GM12878 (cell line): Measurements from ENCODE around the gene HDAC8. TPM values are rescaled to one million over a fixed set of nuclear protein-coding genes. Genes with fewer than 3 reads are reported as not detected.

Experiments
- BMI1 ChIP-seq: fragments of 450-650 bp; IDR thresholded peaks from 2 replicates; pipeline ENCODE4 v1.6.1; 2016; ENCODE audit warnings: mild to moderate bottlenecking, moderate library complexity, borderline replicate concordance
- FOS ChIP-seq: IDR thresholded peaks from 3 replicates; pipeline ENCODE4 v1.6.1; 2011; ENCODE audit warnings: borderline replicate concordance; ENCODE audit not compliant: insufficient read length; ENCODE audit errors: extremely low read depth
- FOXK2 ChIP-seq: fragments of 450-650 bp; IDR thresholded peaks from 2 replicates; pipeline ENCODE4 v1.6.1; 2017; ENCODE audit warnings: mild to moderate bottlenecking, moderate library complexity
- KAT2A ChIP-seq: conservative IDR thresholded peaks from 2 replicates; pipeline ENCODE4 v1.6.1; 2011; ENCODE audit warnings: low read depth, low read length; ENCODE audit not compliant: control insufficient read depth
- SKIL ChIP-seq: fragments of 450-650 bp; IDR thresholded peaks from 2 replicates; pipeline ENCODE4 v1.6.1; 2017; ENCODE audit warnings: mild to moderate bottlenecking, low read depth, inconsistent platforms; ENCODE audit not compliant: poor library complexity, severe bottlenecking
- SMARCA5 ChIP-seq: fragments of 450-650 bp; IDR thresholded peaks from 2 replicates; pipeline ENCODE4 v1.6.1; 2017; ENCODE audit warnings: mild to moderate bottlenecking
- ZBTB40 ChIP-seq: fragments of 450-650 bp; IDR thresholded peaks from 2 replicates; pipeline ENCODE4 v1.6.1; 2016; ENCODE audit warnings: mild to moderate bottlenecking, moderate library complexity, borderline replicate concordance
- polyA plus RNA-seq, 11 experiments: library from polyadenylated mRNA; depleted of rRNA in 4 of 11; unstranded in 6 of 11; stranded (reverse) in 5 of 11; fragments of >200 nt; fragmentation: Nextera tagmentation in 4 of 11; fragmentation: Illumina TruSeq in 1 of 11; extraction: Ambion mirVana in 4 of 11; extraction: Trizol in 1 of 11; gene quantifications; 1 replicate in 1 of 11; 2 replicates in 10 of 11; pipeline versions ENCODE4 v1.2.1 to v1.2.3, GENCODE V29; 2011 to 2016; ENCODE audit warnings: inconsistent platforms in 2 of 11, missing spikeins in 2 of 11, low read depth in 1 of 11
- total RNA-seq, 4 experiments: library from RNA; depleted of rRNA in 3 of 4; stranded (reverse); fragments of >200 nt in 3 of 4; fragmentation: Illumina TruSeq in 1 of 4; extraction: Trizol in 1 of 4; gene quantifications; 2 replicates each; pipeline versions ENCODE4 v1.2.1 to v1.2.3, GENCODE V29; 2013 to 2021
- TF ChIP-seq, protein P1 (sequence below): fragments of 450-650 bp; conservative IDR thresholded peaks from 2 replicates; pipeline ENCODE4 v1.6.1; 2017; ENCODE audit warnings: mild to moderate bottlenecking, moderate library complexity

HDAC8 gene
- total and polyA plus RNA-seq, 10 of the 15 experiments (the other 5 are each of a cell fraction or from before 2014, with no cell fraction given): 18.1 to 34.7 (median 29.1) TPM

- TF ChIP-seq SMARCA5 (no peak), KAT2A (no peak), FOXK2 (no peak), BMI1 (no peak), SKIL (no peak), ZBTB40 (no peak), FOS (no peak)
- TF ChIP-seq, protein P1, sequence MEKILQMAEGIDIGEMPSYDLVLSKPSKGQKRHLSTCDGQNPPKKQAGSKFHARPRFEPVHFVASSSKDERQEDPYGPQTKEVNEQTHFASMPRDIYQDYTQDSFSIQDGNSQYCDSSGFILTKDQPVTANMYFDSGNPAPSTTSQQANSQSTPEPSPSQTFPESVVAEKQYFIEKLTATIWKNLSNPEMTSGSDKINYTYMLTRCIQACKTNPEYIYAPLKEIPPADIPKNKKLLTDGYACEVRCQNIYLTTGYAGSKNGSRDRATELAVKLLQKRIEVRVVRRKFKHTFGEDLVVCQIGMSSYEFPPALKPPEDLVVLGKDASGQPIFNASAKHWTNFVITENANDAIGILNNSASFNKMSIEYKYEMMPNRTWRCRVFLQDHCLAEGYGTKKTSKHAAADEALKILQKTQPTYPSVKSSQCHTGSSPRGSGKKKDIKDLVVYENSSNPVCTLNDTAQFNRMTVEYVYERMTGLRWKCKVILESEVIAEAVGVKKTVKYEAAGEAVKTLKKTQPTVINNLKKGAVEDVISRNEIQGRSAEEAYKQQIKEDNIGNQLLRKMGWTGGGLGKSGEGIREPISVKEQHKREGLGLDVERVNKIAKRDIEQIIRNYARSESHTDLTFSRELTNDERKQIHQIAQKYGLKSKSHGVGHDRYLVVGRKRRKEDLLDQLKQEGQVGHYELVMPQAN: no peak
Observed at GRCh38 chrX:72305286-72306084, 267.2 kb downstream of the HDAC8 start, which contains the start of gene CITED1 (continued).
